ENCODE results near the gene IQGAP1.
A peak's percentile ranks its signal among the peaks of the same experiment; 100 is the strongest.
"Not testable (repeated sequence)": the region's sequence is repeated elsewhere in the genome, so short reads cannot be mapped to it uniquely, and the experiment has no call there.

Gene IQGAP1

DNA sequence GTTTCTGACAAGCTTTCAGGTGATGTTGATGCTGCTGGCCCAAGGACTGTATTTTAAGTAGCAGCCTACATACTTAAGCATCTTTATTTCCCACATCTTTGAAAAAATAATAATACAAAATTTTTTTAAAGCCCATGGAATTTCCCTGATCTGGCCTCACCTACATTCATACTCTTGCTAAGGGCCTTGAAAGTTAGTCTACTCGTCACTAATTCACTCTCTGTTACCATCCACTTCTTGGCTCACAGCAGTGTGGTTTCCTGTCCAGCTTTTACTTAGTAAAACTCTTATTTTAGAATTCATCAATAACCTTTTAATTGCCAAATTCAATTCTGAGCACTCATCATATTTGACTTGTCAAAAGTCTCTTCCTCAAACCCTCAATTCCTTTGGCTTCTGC, 82.4 kb downstream of the IQGAP1 start:
- H3K27ac ChIP-seq: no peak overlapping the region
- no peak for DNase-seq (ENCODE audit: low read depth, low spot score)

DNA sequence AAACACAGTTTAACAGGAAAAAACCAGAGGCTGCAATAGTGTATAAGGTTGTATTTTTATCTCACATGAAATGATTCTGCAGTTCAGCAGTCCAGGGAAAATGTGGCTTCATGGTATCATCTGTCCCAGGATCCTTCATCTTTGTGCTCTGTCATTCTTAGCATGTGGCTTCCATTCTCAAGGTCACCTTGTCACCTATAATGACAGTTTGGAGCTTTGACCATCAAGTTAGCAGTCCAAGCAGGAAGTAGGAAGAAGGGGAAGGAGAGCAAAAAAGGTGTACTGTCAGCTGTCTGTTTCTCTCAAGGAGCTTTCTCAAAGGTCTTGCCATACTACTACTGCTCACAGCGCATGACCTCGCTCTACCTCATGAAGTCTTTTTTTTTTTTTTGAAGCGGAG, 83.1 kb downstream of the IQGAP1 start:
- DNase-seq (ENCODE audit: low read depth, low spot score): no peak
- H3K27ac ChIP-seq: no peak overlapping the region

DNA sequence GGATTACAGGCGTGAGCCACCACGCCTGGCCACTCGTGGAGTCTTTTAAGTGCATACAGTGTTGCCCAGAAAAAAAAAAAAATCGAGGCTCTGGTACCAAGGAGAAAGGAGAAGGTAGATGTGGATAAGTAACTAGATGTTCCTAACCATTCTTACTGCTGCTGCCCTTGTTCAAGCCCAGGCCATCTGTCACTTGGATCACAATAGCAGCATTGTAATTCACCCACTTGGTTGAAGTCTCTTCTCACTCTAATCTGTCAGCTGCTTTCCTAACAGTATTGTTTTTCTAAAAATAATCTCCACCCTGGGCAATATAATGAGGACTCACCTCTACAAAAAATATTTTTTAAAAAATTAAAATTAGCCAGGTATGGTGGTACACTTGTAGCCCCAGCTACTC, 83.7 kb downstream of the IQGAP1 start:
- H3K27ac ChIP-seq: no peak overlapping the region
- no peak for DNase-seq (ENCODE audit: low read depth, low spot score)

DNA sequence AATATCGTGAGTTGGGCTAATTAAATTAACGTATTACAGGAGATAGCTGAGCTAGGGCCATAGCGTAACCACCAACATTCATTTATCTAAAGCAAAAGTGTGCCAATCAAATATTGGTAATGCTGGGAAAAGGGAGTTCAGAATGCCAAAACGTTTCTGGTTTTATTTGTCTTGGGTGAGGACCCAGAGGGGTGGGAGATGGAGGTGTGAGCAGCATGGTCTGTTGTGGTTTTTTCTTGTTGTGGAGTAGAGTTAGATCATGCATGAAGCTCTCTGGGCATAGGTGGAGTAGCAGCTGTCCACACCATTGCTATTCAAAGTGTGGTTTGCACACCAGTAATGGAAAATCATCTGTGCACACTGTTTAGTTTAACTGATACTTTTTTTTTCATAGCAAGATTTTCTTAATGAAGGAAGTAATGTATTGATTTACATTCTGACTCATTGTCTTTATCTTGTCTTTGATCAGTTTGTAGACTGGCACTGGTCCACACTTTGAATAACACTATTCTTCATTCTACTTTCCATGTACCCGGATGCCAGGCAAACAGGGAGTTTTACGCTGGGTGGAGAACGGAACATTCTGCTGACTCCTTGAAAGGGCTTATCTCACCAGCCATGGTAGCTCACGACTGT, 90.9 kb downstream of the IQGAP1 start:
- H3K27ac ChIP-seq: peak overlapping the region; percentile 61
- DNase-seq (ENCODE audit: low read depth, low spot score): peak; percentile 49

DNA sequence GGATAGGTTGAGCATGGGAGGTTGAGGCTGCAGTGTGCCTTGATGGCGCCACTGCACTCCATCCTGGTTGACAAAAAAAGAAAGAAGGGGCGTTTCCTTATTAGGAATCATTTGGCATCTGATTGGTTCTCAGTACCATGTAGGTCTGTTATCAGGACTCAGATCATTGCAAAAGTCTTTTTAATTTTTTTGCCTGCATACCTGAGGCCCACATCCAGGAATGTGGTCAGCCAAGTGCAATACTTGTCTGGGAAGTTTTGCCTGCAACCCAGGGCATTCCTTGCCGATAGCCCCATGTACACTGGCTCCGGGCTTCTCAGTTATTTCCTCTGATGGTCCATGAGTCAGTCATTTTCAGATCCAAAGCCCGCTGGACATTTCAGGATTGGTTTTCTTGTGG, 91.6 kb downstream of the IQGAP1 start:
- DNase-seq (ENCODE audit: low read depth, low spot score): peak; percentile 55

DNA sequence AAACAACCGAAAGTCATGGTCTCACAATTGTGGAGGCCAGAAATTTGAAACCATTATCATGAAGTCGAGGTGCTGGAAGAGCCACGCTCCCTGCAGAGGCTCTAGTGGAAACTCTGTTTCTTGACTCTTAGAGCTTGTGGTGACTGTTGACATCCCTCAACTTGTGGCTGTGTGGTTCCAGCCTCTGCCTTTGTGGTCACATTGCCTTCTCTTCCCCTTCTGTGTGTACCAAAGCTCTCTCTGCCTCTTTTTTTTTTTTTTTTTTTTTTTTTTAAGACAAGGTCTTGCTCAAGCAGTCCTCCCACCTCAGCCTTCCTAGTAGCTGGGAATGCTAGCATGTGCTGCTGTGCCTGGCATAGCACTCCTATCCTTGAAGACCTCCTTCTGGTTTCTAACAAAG, 93.0 kb downstream of the IQGAP1 start:
- no peak for DNase-seq (ENCODE audit: low read depth, low spot score)
- no peak overlapping the region for H3K27ac ChIP-seq

More for the DNA sequence above, 91.6 kb downstream of the IQGAP1 start:
- H3K27ac ChIP-seq: peak overlapping the region; percentile 61

DNA sequence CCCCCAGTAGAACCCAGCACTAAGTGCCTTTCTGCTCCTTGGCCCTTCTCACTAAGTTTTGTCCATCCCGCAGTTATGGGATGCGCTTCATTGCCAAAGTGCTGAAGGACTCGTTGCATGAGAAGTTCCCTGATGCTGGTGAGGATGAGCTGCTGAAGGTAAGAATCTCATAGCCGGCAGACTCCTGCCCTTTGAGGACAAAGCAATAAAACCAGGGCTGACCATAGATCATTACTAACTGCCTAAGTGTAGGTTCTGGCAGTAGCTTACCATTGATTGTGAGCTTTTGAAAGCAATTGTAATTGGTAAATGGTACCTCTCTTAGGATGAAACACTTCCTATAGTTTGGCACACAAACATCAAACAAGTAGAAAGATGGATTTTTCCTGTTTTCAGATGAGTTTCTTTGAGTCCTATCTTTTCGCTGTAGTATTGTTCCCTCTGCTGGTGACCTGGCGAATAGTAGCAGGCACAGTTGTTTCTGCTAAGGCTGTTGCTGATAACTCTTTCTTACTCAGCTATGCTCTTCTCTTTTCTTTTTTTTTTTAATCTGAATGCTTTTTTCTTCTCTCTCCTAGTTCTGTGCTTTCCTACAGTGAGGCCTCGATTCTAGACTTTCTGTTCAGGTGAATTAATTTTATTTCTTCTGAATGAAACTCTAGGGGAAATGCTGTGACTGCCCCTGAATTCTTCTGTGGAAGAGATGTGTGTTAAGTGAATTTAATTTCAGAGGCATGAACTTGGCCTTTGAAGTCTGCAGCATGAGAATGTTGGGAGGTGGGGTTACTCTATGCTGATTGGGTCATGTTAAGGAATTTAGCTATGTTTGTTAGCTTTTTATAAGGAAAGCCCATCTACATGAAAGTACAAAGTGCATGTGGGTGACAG, 94.3 kb downstream of the IQGAP1 start:
- DNase-seq (ENCODE audit: low read depth, low spot score): no peak
- H3K27ac ChIP-seq: no peak overlapping the region

DNA sequence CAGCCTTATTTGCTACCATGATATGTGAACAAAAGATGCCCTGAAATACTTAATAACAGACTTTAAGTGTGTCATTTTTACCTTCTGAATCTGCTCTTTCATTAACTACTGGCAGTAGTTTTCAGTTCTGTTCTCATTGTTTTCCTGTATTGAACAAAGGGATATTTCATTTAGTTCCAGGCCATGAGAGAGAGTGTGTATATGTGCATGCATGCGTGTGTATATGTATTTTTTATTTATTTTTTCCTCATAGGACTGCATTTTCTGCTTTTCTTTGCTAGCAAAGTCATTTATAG, 94.9 kb downstream of the IQGAP1 start:
- no peak for DNase-seq (ENCODE audit: low read depth, low spot score)
- H3K27ac ChIP-seq: no peak overlapping the region

DNA sequence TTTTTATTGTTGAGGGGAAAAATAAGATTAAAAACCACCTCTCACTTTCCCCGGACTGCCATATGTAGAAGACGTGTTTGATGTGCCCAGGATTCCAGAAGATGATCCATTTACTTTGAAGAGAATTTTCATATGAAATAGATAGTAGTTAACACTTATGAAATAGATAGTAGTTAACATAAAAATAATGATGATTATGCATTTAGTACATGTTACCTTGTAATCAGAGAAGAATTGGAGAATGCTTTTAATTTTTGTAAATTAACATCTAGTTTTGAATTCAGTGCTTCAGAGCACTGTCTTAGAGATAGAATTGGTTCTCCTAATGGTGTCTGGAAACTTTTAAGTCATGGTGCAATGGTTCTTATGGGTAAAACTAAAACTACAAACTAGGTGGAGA, 95.6 kb downstream of the IQGAP1 start:
- no peak overlapping the region for H3K27ac ChIP-seq
- DNase-seq (ENCODE audit: low read depth, low spot score): no peak

DNA sequence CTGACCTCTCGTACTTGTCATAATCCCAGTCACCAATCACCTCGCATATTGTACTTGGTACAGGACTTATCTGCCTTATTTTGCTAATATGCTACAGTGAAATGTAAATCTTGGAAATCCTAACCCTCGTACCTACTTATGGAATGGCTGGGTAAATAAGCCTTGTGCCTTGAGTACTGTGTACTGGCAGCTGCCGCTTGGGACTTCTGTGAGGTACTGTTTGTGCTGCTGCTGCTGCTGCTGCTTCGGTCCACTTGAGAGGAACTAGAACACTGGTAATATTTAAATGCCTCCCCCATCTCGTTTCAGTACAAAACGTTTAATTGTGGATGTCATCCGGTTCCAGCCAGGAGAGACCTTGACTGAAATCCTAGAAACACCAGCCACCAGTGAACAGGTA, 99.1 kb downstream of the IQGAP1 start:
- H3K27ac ChIP-seq: no peak overlapping the region
- DNase-seq (ENCODE audit: low read depth, low spot score): no peak

DNA sequence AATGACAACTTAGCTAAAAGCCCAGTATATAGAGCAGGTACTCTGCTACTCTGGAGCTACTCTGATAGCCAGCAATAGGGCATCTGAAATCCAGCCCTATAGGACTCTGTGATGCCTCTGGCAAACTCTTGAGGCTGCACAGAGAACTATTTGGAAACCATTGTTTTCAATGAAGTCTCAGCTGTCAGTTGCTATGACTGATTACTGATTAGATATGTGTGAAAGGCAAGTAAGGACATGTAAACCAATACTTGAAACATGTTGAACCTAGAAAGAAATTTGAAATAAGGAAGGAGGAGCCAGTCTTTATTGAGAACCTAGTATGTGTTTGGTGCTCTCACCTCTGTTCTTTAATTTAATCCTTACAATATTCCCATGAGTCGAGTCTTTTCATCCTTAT, 101.5 kb downstream of the IQGAP1 start:
- H3K27ac ChIP-seq: peak overlapping the region; percentile 17
- DNase-seq (ENCODE audit: low read depth, low spot score): no peak

DNA sequence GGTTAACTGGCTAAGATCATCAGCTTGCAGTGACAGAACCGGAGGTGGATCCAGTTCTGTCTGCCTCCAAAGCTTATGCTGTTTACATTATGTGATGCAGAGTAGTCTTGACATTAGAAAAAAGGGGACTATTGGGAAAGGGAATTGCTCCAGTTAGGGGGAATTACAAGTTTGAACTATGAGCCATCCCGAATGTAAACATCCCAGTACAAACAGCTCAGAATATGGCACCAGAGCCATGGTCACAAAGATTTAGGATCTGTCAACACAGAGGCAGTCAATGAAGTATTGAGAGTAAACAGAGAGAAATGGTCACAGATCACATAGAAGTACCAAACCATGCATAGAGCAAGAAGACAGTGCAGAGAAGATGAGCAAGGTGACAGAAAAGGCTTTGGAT, 101.9 kb downstream of the IQGAP1 start:
- H3K27ac ChIP-seq: peak overlapping the region; percentile 17
- DNase-seq (ENCODE audit: low read depth, low spot score): no peak

DNA sequence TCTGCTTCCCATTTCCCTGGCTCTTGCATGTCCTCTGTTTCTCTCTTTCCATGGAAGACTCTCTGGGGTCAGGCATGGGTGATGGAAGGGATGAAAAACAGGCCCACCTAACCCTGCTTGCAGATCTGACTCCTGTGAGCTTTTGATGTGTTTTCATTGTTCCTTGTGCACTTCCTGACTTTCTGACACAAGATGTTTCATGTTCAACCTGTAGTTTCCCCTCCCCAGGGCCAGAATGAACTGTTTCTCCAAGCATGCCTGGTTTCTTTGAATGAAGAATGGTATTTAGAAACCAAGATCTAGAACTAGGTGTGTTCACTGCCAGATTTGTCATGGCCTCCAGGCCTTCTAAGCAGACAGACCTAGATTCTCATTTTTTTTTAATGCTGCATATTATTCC, 105.6 kb downstream of the IQGAP1 start:
- no peak overlapping the region for H3K27ac ChIP-seq
- DNase-seq (ENCODE audit: low read depth, low spot score): no peak

DNA sequence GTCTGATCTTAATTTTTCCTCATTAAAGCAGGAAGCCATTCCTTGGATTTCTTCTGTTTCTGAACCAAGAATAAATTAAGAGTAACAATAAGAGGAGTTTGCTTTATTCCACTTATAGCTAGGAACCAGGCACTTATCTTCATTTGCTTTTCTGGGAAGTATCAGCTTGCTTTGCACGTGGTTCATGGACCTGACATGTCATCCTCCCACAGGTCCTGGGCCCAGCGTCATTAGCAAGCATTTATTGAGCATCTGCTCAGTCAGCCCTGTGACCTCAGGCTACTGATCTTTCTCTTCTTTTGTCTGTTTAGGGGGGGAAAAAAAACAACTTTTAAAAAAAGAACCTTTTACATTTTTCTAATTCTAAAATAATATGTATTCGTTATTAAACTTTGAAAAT, 107.0 kb downstream of the IQGAP1 start:
- no peak for DNase-seq (ENCODE audit: low read depth, low spot score)
- no peak overlapping the region for H3K27ac ChIP-seq

DNA sequence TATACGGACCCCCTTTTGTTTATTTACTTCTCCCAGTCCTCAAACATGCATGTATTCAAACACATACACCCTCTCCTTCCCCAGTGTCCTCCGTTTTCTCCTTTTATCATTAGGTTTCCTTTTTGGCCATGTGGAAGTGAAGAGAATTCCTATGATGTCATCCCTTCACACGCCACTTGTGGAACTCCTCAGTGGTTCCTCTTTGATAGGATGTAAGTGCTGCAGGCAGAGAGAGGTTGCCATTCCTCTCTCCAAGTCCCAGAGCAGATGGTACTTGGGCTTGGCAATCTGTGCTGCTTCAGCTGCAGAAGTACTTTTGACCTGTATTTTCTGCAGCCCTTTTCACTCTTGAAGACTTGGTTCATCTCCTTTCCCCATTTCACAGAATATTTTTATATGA, 108.7 kb downstream of the IQGAP1 start:
- no peak overlapping the region for H3K27ac ChIP-seq
- no peak for DNase-seq (ENCODE audit: low read depth, low spot score)

DNA sequence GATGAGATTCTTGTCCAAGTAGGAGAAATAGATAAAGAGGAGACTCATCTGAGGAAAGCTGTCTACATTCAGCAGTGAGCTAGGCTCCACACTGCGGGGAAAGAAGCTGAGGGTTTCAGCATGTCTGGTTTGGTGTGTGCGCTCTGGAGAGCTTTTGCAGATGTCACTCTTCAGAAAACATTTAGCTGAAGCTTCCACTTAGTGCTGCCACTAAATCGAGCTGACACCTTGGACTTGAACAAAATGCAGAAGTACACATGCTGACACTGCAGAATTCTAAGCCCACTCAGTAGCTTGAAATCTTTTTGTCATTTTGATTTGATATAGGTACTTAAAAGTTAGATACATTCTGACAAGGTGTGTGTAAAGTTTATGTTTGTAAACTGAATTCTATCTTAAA, 109.3 kb downstream of the IQGAP1 start:
- H3K27ac ChIP-seq: no peak overlapping the region
- no peak for DNase-seq (ENCODE audit: low read depth, low spot score)

DNA sequence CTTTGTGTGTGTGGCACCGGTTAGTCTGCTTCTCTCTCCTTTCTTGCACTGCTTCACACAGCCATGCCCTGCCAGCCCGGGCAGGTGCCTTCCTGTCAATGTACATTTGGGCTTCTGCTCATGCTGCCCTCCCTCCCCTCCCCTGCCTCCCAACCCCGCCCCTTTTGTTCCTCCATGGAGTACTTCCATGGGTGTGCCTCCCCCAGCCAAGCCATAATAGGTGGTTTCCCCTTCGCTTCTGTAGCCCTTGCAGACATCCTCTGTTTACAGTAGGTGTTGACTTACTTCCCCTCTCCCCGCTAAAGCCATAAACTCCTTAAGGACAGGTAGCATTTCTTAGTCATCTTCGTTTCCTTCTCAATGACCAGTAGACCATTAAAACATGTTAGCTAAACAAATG, 109.9 kb downstream of the IQGAP1 start:
- DNase-seq (ENCODE audit: low read depth, low spot score): peak; percentile 41

DNA sequence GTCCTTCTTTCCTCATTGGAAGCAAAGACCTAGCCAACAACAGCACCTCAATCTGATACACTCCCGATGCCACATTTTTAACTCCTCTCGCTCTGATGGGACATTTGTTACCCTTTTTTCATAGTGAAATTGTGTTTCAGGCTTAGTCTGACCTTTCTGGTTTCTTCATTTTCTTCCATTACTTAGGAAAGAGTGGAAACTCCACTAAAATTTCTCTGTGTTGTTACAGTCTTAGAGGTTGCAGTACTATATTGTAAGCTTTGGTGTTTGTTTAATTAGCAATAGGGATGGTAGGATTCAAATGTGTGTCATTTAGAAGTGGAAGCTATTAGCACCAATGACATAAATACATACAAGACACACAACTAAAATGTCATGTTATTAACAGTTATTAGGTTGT, 112.1 kb downstream of the IQGAP1 start:
- no peak overlapping the region for H3K27ac ChIP-seq
- DNase-seq (ENCODE audit: low read depth, low spot score): no peak

More for the DNA sequence above, 109.9 kb downstream of the IQGAP1 start:
- H3K27ac ChIP-seq: no peak overlapping the region

DNA sequence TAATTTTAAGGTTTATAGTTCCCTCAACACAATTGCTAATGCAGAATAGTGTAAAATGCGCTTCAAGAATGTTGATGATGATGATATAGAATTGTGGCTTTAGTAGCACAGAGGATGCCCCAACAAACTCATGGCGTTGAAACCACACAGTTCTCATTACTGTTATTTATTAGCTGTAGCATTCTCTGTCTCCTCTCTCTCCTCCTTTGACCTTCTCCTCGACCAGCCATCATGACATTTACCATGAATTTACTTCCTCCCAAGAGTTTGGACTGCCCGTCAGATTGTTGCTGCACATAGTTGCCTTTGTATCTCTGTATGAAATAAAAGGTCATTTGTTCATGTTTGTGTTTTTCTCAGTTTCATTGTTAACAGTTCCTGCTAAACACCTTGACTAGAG, 113.9 kb downstream of the IQGAP1 start:
- no peak overlapping the region for H3K27ac ChIP-seq
- no peak for DNase-seq (ENCODE audit: low read depth, low spot score)

DNA sequence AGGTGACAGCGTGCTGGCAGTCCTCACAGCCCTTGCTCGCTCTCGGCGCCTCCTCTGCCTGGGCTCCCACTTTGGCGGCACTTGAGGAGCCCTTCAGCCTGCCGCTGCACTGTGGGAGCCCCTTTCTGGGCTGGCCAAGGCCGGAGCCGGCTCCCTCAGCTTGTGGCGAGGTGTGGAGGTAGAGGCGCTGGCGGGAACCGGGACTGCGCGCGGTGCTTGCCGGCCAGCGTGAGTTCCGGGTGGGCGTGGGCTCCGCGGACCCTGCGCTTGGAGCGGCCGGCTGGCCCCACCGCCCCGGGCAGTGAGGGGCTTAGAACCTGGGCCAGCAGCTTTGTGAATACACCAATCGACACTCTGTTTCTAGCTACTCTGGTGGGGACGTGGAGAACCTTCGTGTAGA, 122.7 kb downstream of the IQGAP1 start:
- DNase-seq (ENCODE audit: low read depth, low spot score): not testable (repeated sequence)

DNA sequence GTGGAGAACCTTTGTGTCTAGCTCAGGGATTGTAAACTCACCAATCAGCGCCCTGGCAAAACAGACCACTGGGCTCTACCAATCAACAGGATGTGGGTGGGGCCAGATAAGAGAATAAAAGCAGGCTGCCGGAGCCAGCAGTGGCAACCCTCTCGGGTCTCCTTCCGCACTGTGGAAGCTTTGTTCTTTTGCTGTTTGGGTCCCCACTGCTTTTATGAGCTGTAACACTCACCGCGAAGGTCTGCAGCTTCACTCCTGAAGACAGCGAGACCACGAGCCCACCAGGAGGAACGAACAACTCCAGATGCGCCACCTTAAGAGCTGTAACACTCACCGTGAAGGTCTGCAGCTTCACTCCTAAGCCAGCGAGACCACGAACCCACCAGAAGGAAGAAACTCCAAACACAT, 123.2 kb downstream of the IQGAP1 start:
- not testable (repeated sequence) for DNase-seq (ENCODE audit: low read depth, low spot score); H3K27ac ChIP-seq

More for the DNA sequence above, 122.7 kb downstream of the IQGAP1 start:
- not testable (repeated sequence) for H3K27ac ChIP-seq

DNA sequence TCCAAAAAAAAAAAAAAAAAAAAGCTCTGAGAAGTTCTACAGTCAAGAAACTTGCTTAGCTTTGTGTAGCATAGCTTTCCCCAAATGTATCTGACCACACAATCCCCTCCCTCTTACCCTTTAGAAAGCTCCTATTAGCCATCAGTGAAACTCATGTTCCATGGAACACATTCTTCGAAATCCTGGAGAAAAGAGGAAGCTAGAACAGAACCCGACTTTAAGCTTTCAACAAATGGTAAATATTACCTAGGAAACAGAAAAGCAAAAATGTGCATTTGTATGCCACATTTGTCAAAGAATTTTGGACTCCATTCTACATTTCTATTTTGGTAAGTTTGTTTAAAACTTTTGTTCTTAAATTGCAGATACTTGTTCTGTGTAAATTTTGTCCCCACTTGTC, 124.2 kb downstream of the IQGAP1 start:
- DNase-seq (ENCODE audit: low read depth, low spot score): no peak
- no peak overlapping the region for H3K27ac ChIP-seq

All from epithelial cell of prostate (primary cell).